Hypothalamus (tissue), 51 donors: ENCODE data around the gene PSG6.
"Not testable (repeated sequence)": the region's sequence is repeated elsewhere in the genome, so short reads cannot be mapped to it uniquely, and the experiment has no call there.

ENCODE experiments used
- DNase-seq, 51 donors: peaks; one replicate each; lab custom pipeline; 2025; lab: John Stamatoyannopoulos, UW

PSG6 gene

GRCh38 chr19:42917634-42918033 is at the start of gene PSG6:
PSG6 (minus strand) TSS chr19:42917894; CDS start chr19:42917792, 102 bp downstream.
- not testable (repeated sequence) for DNase-seq

DNA sequence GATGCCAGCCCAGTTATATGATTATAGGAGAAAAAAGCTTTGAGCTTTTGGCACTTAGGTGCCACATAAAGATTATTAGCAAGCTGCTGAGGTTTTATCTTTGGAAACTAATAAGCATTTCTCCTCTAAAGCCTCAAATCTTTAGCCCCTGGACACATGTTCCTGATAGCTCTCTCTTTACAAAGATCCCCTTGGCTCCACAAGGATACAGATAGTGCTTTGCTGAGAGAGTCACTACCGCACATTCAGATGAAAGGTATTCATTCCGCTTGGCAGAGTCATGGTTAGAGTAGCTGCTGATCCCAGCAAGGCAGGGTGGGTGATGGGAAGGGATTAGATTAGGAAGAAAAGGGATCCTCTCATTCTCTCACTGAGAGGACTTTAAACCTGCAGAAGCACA is 47.5 kb upstream of the PSG6 start:
- no peak for DNase-seq

DNA sequence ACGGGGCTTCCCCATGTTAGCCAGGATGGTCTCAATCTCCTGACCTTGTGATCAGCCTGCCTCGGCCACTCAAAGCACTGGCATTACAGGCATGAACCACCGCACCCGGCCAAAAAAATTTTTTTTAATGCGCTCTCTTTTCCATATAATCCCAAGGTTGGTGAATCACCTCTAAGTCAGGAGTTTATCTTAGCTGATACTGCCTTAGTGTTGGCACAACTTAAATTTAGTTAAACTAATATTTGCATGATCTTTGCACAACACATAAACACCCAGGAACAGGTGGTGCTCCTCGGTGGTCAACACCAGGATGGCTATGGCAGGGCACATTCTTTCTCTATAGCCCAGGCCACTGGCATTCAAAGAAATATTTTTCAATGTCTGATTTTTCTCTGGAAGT is 43.4 kb upstream of the PSG6 start:
- DNase-seq = no peak

DNA sequence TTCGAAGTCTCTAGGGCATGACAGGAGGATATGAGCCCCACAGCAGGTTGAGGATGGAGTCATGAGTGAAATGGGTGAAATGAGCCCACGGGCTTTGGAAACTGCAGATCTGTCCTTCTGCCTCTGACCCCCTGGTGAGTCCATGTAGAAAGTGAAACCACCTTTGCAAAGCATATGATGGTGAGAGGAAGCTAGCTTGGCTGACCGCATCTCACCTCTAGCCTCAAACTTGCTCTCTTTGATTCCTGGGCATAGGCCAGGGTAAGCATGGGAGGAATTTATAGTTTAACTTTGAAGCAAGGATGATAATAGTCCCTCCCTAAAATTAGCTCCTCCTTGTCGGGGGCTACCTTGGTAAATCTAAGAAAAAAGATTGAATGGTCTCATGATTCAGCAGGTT is 34.4 kb upstream of the PSG6 start:
- not testable (repeated sequence) for DNase-seq

DNA sequence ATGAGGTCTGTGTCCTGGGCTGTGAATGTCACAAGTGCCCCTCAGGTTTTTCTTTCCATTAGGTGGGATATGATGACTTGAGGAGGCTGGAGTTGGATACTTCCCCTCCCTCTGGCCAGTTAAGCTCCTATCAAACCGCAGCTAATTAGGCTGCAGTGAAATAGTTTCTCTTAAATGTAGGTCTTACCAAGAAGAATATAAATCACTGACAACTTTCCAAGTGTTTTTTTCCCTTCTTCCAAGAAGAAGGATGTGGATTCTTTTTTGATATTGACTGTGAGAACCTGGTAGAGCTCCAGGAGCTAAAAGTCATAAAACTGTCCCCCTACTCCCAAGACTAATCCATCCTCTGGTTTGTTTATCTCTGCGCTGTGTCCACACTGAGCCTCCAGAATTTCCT is 33.8 kb upstream of the PSG6 start:
- DNase-seq = not testable (repeated sequence)

DNA sequence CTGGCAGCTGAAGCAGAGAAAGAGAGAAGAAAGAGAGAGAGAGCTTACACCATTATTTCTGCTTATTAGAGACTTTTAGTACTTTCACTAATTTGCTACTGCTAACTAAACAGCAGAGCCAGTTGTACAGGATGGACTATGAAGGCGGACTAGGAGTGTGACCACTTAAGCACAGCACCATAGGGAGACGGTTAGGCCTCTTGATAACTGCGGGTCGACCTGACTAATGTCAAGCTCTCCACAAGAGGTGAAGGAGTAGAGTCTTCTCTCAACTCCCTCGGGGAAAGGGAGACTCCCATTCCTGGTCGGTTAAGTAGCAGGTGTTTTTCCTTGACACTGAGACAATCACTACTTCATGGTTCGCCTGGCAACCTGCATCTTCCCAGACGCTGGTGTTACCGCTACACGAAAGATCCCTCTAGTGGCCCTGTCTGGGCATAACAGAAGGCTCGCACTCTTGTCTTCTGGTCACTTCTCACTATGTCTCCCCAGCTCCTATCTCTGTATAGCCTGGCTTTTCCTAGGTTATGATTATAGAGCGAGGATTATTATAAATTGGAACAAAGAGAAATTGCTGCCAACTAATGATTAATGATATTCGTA is 24.6 kb upstream of the PSG6 start:
- no peak for DNase-seq

DNA sequence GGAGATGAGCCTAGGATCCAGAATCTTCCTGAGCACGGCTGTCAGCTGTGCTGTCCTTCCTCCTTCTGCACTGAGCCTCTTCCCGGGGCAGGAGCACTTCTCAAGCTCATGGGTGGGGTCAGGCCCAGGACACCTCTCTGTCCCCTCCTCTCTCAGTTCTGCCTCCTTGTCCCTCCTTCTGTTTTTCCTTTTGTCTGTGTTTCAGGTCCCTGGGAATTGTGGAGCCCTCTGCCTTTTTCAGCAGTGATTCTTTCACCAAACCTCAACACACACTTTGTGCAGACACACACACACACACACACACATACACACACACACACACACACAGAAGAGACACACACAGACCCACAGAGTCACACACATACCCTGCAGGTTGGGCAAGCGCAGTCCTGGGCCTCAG is 19.4 kb upstream of the PSG6 start, which contains the start of gene PSG7:
Gene PSG7, minus strand, starts transcription at position 101 of the 400 bp plus-strand sequence. CDS start 131 bp downstream, outside the sequence.
- DNase-seq = not testable (repeated sequence)

DNA sequence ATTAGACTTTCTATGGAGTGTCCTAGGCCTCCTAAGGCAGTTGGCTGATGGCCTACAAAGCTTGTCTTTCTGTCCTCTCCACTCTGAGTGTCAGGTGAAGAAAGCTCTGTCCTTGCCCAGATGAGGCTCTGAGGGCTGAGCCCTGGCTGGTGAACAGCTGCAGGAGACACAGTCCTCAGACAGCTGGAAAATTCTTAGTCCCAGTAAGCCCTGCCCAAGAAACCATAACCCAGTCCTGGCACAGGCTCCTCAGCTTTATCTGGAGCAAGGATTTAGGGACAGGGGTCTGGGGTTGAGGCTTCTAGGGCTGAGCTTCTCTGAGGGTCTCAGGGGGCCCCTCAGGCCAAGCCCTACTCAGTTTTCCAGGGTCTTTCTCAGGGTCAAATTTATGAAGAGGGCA is 17.0 kb upstream of the PSG6 start:
- DNase-seq = not testable (repeated sequence)

DNA sequence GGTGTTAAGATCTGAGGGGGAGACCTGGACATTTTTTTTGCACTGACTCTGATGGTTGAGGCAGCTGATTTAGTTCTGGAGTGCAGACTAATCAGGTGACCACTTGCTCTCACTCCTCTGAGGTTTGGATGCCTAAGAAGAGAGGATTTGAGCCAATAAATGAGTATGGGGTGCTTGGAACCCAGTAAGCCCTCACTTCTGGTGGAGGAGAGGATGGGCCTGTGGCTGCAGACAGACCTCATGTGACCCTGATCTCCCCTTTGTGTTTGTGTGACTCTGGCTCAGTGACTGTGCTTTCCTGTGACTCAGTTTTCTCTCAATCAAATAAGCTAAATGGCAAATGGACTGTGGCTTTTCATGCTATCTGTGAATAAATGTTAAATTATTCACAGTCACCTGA is 16.5 kb upstream of the PSG6 start:
- DNase-seq = not testable (repeated sequence)

DNA sequence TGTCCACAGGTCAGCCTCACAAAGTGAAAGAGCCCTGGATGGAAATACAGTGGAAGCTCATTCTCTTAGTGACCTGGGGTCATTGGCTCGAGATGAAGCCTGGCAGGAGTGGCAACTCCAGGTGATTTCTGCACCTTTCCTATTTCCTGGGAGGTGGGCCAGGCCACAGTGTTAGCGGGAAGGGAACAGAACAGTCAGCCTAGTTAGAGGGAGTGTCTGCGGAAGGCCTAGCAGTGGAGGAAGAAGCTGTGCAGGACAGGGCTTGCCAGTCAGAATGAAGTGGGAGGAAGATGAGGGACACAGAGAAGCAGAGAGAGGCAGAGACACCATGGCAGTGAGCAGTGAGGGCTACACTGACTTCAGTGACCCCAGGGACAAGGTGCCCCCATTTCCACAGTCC is 15.7 kb upstream of the PSG6 start:
- not testable (repeated sequence) for DNase-seq

DNA sequence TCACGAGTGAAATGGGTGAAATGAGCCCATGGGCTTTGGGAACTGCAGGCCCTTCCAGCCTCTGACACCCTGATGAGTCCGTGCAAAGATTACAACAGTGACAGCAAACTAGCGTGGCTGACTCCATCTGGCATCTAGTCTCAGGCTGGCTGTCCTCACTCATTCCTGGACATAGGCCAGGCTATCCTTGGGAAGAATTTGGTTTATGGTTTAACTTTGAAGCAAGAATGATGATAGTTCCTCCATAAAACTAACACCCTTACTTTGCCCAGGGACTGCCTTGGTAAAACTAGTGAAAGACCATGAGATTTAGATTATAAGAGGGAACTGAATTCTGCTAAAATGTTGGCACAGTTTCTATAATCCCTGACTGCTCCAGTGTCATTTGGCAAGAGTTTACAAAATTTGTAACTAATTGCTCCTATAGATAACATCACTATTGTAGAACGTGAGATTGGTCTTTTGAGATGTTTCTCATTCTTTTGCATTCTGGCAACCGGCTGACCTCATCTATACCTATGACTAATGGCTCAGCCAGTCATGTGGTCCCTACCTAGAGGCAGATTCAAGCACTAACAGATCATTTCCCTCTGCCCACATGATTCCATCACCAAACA is 14.9 kb upstream of the PSG6 start:
- DNase-seq = not testable (repeated sequence)

DNA sequence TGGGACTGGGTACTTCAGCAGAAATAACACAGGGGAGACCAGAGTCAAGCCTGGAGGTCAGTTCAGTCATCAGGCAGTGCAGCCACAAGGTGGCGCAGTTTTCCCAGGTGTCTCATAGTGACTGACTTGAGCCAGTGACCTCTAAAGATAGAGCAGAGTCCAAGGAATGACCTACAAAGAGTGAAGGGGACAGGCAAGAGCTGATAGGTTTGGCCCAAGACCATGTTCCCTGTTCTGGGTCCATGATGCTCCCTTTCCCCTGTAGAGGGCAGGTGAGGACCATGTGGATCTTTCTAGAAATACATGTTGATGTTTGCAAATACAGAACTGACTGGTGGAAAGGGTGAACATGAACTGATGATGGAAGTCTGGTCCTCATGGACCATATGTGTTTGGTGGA is 12.5 kb upstream of the PSG6 start:
- not testable (repeated sequence) for DNase-seq

- DNase-seq = no peak
Observed at GRCh38 chr19:42928896-42929295, 11.2 kb upstream of the PSG6 start.

GRCh38 chr19:42926781-42927180 is 9.1 kb upstream of the PSG6 start:
- no peak for DNase-seq

GRCh38 chr19:42923106-42923505 is 5.4 kb upstream of the PSG6 start:
- DNase-seq = peak in 8 of 51 donors; percentile 0 to 43 (median 4)

- DNase-seq = not testable (repeated sequence)
Observed at GRCh38 chr19:42920971-42921370, 3.3 kb upstream of the PSG6 start.

DNA sequence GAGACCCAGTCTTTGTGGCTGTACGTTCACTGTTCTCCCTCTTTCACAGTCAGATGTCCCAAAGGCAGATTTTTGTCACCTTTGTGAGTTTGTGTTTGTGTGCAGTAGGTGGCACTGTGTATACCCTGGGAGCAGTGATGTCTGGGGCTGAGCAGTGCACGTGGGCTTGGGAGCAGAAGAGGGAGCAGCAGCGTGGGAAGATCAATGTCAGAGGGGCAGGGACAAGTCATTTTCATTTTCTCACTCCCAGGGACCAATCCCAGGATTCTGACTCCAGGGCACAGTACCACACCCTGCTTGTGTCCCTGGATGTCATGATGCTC is 2.0 kb upstream of the PSG6 start:
- DNase-seq = no peak

- DNase-seq = not testable (repeated sequence)
Observed at GRCh38 chr19:42919070-42919756, 1.5 kb upstream of the PSG6 start.

DNA sequence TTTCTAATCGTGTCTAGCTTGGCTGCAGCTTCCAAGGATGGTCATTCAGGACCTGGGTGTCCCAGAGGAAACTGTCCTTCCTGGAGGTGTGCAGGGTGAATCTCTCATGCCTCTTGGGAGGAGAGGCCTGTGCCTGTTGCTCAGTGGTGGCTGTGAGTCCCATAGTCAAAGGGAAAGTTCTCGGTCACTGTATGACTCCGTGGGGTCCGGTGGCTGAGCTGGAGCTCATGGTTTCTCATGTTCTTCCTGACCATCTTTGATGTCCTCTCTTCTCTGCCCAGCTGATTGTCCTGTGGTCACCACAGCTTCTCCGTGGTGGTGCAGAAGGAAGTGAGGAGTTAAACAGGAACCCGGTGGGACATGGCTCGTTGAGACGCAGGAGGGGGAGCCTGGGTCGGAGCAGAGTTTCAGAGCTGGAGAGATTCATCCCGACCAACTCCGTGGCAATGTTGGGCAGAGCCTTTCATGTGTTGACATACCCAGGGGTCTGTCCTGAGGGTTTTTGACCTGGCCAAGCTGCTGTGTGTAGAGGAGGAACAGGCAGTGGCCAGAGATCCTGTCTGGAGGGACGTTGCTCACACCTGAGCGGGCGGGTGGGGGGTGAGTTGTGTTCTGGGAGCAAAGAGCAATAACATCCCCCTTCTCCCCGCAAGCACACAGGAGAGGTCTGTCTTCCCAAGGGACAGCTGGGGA is 829 bp upstream of the PSG6 start:
- DNase-seq = not testable (repeated sequence)

GRCh38 chr19:42916931-42917330 is 763 bp downstream of the PSG6 start:
- not testable (repeated sequence) for DNase-seq

DNA sequence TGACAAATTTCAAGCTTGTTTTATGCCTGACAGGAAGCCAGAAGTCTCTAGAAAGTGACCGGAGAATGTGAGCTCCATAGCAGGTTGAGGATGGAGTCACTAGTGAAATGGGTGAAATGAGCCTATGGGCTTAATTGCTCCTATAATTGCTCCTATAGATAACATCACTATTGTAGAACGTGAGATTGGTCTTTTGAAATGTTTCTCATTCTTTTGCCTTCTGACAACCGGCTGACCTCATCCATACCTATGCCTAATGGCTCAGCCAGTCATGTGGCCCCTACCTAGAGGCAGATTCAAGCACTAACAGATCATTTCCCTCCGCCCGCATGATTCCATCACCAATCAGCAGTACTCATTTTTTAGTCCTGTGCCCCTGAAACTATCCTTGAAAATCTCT is 4.2 kb downstream of the PSG6 start:
- DNase-seq = not testable (repeated sequence)
